Endometrium (tissue), 2 donors: ENCODE measurements around the gene SH3D21.

Source experiments
- FAIRE-seq: peaks from 2 replicates; lab custom pipeline; 2012; peaks lifted over from hg19 to GRCh38; lab: Jason Lieb, UNC
- donor health status: control.
- donor health status: control.

The SH3D21 gene

DNA sequence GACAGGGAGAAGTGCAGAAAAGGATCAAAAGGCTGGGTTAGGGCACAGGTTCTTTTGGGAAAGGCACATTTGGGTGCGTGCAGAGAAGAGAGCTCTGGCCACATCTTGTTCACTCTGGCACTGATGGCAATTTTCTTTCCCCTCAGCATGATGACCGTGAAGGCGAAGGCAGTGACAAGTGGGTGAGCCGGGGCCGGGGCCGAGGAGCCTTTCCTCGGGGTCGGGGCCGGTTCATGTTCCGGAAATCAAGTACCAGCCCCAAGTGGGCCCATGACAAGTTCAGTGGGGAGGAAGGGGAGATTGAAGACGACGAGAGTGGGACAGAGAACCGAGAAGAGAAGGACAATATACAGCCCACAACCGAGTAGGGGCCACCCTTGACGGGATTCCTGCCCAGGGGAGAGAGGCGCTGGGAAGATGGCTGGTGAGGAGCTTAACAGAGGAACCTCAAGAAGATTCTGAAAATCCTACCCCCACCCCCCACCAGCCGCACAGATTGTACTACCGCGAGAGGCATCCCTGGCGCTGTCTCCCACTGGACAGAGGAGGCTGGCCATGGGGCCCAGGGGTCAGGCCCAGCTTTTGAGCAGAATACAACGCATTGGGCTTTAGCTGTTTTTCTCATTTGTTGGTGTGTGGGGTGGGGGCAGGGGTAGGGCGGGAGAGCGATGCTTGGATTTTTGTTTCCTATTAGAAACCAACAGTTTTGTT, 2.4 kb upstream of the SH3D21 start:
- FAIRE-seq: no peak

- FAIRE-seq: no peak
Measured at GRCh38 chr1:36304521-36304920, 1.6 kb upstream of the SH3D21 start.

DNA sequence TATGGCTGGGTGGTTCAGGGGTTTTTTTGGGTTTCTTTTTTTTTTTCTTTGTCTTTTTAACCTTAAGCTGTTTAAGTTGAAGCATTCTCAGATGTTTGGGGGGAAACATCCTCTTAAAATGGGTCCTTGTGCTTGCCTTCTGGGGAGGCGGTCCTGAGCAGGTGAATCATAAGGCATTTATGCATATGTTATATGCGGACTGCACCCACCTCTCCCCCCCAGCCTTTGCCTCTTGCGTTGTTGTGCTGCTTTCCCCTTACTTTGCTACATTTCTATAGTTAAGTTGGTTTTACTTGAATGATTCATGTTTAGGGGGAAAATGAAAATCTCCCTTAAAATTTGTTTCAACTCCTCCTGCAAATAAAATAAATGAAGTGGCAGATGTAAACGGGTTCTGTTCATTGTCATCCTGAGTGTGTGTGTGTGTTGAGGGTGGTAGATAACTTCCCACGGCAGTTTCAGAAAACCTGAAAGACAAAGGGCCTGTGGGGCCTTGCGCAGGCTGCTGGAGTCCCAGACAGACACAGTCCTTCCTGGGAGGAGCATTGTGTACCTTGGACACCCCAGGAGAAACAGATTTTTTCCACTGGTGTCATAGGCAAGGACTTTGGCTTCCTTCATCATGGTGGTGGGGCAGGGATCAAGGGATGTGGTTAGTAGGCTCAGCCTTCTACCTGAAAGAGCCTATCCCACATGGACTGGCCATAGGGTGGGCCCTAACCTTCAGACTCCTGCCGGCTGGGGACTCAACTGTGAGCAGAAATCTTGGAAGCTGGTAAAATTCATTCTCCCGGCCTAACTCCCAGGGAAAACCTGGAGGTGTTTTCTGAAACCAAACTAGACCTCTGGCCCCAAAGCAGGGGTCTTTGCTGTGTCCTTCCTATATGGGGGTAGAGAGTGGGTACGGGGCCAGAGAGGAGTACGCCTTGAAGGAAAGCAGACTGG, 926 bp upstream of the SH3D21 start:
- FAIRE-seq: no peak

DNA sequence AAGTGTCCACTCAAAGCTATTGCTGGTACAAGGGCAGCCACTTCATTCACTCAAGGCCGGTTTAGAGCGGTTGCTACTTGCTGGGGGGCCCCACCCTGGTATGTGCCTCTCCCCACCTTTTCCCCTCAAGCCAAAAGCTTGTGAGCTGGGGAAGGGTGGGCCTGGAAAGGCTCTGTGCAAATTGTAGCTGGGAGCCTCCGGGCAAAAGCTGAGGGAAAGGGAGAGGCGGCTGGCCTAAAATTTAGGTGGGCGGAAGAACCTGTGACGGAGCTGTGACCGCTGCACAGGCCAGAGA, 306 bp upstream of the SH3D21 start:
- no peak for FAIRE-seq

GRCh38 chr1:36306902-36307456, 811 bp downstream of the SH3D21 start:
- no peak for FAIRE-seq

GRCh38 chr1:36307601-36308330, 1.6 kb downstream of the SH3D21 start:
- FAIRE-seq: no peak

- no peak for FAIRE-seq
Measured at GRCh38 chr1:36309397-36309796, 3.2 kb downstream of the SH3D21 start.

DNA sequence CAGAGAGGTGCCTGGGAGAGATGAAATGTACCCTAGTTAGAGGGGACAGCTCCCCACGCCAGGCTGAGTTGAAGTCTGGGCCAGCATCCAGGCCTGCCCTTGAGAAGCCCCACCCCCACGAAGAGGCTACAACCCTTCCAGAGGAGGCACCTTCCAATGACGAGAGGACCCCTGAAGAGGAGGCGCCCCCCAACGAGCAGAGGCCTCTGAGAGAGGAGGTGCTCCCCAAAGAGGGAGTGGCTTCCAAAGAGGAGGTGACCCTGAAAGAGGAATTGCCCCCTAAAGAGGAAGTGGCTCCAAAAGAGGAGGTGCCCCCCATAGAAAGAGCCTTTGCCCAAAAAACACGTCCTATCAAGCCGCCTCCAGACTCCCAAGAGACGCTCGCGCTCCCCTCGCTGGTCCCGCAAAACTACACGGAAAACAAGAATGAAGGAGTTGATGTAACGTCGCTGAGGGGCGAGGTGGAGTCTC, 14.2 kb downstream of the SH3D21 start:
- FAIRE-seq: no peak

DNA sequence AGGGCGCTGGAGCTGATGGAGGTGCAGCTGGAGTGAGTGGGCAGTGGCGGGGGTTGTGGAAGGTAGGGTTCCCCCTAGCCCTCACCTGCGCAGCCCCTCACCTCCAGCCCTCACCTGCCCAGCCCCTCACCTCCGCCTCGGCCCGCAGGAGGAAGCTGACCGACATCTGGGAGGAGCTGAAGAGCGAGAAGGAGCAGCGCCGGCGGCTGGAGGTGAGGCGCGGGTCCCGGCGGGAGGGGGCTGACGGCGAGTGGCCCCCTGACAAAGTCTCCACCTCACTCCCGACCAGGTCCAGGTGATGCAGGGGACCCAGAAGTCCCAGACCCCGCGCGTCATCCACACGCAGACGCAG, 14.6 kb downstream of the SH3D21 start:
- FAIRE-seq: no peak

DNA sequence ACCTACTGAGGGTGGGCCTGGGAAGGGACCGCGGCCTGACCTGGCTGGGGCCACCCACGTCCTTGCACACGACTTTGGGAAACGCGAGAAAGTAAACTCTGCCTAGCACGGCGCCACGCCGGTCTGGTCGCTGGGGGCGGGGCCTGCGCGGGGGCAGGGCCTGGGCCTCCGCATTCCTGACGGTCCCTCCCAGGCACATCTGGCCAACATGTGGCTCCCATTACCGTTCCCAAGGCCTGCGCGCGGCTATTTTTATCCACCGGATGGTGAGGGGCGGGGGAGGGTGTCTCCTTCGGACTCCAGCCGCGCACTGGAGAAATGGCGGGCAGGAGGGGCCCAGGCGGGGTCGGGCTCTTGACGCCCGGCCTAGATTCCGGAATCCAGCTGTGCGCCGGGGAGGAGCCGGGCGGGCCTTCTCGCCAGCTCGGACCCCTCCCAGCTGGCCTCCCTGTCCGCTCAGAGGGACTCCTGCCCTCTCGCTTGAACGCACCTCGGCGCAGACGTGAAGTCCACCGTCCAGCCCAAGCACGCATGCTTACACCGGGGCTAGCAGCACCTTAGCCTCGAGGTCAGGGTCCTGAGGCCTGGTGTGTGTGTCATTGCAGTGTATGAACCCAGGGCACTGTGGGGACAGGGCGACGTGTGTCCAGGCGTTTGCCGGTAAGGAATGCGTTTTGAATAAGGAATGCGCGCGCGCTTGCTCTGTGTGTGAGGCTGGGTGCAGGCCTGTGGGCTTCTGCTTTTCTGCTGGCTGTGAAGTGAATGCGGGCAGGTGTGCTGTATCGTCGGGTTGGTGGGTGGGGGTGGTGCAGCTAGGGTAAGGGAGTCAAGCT, 15.2 kb downstream of the SH3D21 start:
- peak; percentile 94 for FAIRE-seq

DNA sequence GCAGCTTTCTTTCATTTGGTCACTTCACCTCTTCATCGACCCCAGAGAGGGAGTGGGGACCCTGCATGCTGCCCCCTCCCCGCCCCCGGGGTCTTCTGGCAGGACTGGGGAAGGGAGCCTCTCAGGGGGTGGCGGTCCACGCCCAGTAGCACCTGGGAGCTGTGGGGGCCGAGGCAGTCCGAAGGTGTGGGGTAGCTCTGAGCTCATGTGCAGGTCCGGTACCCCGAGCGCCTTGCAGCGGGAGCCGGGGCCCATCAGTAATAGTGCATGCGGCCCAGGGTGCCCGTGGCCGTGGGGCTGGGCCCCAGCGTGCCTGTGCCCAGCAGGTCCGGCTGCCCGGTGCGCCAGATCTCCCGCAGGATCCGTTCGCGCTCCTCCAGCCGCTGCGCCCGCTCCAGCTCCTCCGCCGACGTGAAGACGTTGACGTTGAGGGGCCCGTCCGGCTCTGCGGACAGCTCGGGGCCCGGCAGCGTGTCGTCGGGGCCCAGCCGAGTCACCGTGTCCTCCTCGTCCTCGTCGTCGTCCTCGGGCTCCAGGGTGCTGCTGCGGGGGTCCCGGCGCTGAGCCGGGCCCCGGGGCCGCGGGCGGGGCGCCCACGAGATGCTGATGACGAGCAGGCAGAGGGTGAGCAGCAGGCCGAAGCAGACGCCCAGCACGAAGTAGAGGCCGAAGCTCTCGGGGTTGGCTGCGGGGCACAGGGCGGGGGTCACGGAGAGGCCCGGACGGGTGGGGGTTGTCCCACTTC, 16.0 kb downstream of the SH3D21 start:
- FAIRE-seq: no peak

DNA sequence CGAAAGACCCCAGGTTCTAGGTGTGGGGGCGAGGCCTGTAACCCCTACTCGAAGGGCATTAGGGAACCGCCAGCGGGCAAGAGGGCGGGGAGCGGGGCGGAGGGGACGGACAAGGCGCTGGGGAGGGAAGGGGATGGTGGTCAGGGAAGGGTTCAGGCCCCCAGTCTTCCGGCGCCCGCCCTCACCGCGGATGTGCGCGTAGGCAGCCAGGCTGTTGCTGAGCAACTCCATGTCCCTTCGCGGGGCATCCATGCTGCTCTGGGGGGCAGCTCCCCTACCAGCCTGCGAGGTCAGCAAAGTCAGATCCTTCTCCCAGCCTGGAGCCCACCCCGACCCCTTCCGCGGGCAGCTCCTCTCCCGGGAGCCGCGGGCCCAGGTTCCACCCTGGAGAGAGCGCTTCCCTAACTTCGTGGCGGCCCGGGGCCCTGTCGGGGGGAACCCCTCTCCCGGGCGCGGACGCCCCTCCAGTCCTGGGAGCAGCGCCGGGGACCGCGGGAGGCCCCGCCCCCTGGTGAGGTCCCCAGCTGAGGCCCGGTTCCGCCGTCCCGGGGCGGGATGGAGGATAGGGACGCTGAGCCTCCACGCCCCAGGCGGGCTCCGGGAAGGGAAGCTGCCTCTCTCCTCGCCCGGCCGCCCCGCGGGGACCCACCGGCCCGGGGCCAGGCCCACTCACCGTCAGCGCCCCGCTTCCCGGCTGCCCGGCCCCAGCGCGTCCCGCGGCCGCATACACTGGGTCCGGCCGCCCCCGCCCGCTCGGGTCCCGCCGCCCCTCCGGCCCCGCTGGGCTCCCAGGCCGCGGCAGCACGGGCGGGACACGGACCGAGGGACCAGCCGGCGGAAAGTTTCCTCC, 16.8 kb downstream of the SH3D21 start:
- FAIRE-seq: no peak

DNA sequence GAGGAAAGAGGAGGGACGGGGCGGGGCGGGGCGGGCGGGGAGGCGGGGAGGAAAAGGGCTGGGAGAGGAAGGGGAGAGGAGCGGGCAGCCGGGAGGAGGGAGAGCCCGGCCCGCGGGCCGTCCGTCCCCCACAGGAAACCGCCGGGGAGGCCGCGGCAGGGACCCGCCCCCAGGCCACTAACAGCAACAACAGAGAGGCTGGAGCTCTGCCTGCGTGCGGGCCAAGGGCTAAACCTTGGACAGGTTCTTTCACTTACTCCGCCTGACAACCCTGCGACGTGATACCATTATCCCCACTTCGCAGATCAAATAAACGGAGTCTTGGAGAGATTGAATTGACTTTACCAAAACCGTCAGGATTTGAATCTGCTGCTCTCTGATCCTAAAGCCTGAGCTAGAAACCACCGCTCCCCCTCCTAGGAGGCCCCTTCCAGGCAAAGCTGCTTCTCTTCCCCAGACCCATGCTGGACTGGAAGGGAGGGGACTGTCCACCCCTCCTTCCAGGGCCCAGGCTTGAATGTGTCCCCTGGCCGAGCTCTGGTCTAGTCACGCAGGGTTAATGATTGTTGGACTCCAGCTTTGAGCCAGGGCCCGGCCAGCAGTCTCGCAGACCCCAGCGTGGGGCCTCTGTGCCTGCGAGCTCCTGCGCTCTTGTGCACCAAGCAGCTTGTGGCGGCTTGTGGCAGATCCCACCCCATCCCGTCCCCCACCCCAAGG, 17.6 kb downstream of the SH3D21 start, which contains the start of gene EVA1B:
Gene EVA1B, minus strand, starts transcription at position 10 of the 717 bp plus-strand sequence. CDS start 608 bp downstream, outside the sequence.
- no peak for FAIRE-seq

DNA sequence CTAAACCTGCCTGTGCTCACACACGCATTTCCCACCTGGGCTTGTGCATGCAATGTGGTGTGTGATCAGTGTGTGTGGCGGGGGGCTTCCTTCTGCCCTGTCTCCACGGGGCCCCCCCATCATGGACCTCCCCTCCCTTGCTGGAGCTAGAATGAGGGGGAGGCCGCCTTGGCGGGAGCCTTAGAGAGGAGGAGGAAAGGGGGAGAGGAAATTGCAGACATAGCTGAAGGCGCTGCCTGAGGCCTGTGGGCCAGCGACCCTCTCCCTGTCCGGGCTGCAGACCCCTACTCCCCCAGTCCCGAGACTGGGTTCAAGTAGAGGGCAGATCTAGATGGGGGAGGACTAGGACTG, 18.2 kb downstream of the SH3D21 start:
- FAIRE-seq: no peak

DNA sequence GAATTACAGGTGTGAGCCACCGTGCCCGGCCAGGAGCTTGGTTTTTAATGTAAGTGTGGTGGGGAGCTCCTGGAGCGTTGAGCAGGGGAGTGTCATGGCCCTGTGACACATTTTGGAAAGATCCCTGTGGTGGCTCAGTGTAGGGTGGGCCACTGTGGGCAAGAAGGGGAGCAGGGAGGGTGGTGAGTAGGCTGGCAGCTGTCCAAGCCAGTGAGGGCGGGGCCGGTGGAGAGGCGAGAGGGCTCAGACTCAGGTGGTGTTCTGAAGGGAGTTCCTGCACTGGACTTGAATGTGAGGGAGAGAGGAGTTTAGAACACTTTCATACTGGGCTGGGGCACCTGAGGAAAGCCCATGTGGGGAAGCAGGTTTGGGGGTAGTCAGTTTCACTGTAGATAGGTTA, 20.3 kb downstream of the SH3D21 start:
- FAIRE-seq: no peak

- no peak for FAIRE-seq
Measured at GRCh38 chr1:36327421-36328087, 21.4 kb downstream of the SH3D21 start.

DNA sequence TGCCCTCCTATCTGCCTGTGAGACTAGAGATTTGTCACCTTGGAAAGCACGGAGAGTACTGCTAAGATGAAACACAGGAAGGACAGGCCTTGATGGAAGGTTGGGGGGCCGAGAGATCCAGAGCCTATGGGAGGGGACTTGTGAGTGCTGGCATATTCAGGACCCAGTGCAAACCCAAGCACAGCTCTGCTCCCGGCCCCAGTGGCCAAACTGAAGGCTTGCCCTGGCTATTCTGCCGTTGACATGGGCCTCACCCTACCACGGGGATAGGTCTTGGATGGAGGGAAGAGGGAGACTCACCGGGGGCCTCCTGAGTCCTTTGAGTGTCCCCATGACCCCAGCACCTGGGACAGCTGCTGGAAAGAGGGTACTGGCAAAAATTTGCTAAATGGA, 21.9 kb downstream of the SH3D21 start:
- no peak for FAIRE-seq

GRCh38 chr1:36328713-36329112, 22.5 kb downstream of the SH3D21 start:
- FAIRE-seq: no peak

DNA sequence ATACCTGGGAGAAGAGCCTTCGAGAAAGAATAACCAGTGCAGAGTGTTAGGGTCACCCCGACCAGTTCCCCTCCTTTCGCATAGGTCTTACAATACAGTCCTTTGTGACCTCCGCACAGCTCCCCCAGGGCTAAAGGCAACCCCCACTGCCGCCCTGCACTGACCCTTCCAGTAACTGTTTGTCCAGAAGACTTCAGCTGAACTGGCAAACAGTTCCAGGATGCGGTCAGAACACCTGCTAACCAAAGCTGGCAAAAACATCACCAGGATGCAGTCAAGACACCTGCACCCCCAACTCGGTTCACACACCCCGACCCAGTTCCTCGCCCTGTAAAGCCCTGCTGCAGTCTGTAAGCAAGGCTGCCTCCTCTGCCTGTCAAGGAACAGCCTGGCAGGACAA, 23.6 kb downstream of the SH3D21 start:
- no peak for FAIRE-seq
